PC-3 (cell line): ENCODE measurements around the gene PSORS1C1. TPM values are rescaled to one million over a fixed set of nuclear protein-coding genes. Genes with fewer than 3 reads are reported as not detected.
"Not testable (repeated sequence)": the region's sequence is repeated elsewhere in the genome, so short reads cannot be mapped to it uniquely, and the experiment has no call there.

Source experiments
- ATAC-seq: fragments of 200-7000 bp; cut with Tn5 transposase; 2 replicates; pipeline ENCODE4 v1.9.1; 2020; ENCODE audit warnings: mild to moderate bottlenecking, moderate library complexity
- BruUV-seq: library from RNA; stranded (reverse); fragments of 400-500 nt; replicated peaks from 2 replicates; lab custom pipeline; 2021; lab: Mats Ljungman, UMichigan
- CTCF ChIA-PET: fragments of 300-600 bp; sonication (Branson Sonifier 250); formaldehyde crosslinking; loops from one replicate; lab custom pipeline; 2022; ENCODE audit warnings: antibody characterized with exemption; lab: Charles Lee
- POLR2A ChIA-PET: fragments of 300-600 bp; sonication (Branson Sonifier 250); formaldehyde crosslinking; loops from one replicate; lab custom pipeline; 2022; ENCODE audit warnings: antibody characterized with exemption; ENCODE audit not compliant: unreplicated experiment; lab: Charles Lee
- DNase-seq: peaks from one replicate; pipeline ENCODE4 v3.0.0-alpha.2; 2015
- H2AFZ ChIP-seq: fragments of 300-600 bp; sonication (generic); 2 replicates; pipeline ENCODE4 v1.6.0; 2016; ENCODE audit warnings: antibody characterized with exemption, low read length
- H3F3A ChIP-seq: fragments of 300-600 bp; sonication (generic); one replicate; pipeline ENCODE4 v1.6.0; 2017; ENCODE audit warnings: antibody characterized with exemption, low read length, control low read depth, mild to moderate bottlenecking; ENCODE audit not compliant: unreplicated experiment
- H3K27ac ChIP-seq: fragments of 300-600 bp; sonication (generic); 2 replicates; pipeline ENCODE4 v1.5.1; 2016; ENCODE audit warnings: mild to moderate bottlenecking, low read length
- H3K27me3 ChIP-seq: fragments of 300-600 bp; sonication (generic); 2 replicates; pipeline ENCODE4 v1.6.1; 2016; ENCODE audit warnings: low read length, mixed read lengths
- H3K36me3 ChIP-seq: fragments of 300-600 bp; sonication (generic); 2 replicates; pipeline ENCODE4 v1.6.1; 2016; ENCODE audit warnings: low read depth, mixed run types, low read length, mixed read lengths
- H3K4me1 ChIP-seq: fragments of 300-600 bp; sonication (generic); 2 replicates; pipeline ENCODE4 v1.5.1; 2016; ENCODE audit warnings: low read length; ENCODE audit not compliant: insufficient read depth
- H3K4me2 ChIP-seq: fragments of 300-600 bp; sonication (generic); 2 replicates; pipeline ENCODE4 v1.6.0; 2016; ENCODE audit warnings: low read length
- H3K4me3 ChIP-seq: fragments of 300-600 bp; sonication (generic); 2 replicates; pipeline ENCODE4 v1.5.1; 2016; ENCODE audit warnings: mild to moderate bottlenecking, low read length, mixed read lengths
- H3K79me2 ChIP-seq: fragments of 300-600 bp; sonication (generic); 2 replicates; pipeline ENCODE4 v1.6.1; 2017; ENCODE audit warnings: low read length, mixed read lengths
- H3K9ac ChIP-seq: fragments of 300-600 bp; sonication (generic); 2 replicates; pipeline ENCODE4 v1.6.0; 2016; ENCODE audit warnings: mild to moderate bottlenecking, low read length
- H3K9me2 ChIP-seq: fragments of 300-600 bp; sonication (generic); replicated peaks from 2 replicates; pipeline ENCODE4 v1.6.1; 2016; ENCODE audit warnings: mixed run types, low read length, mixed read lengths
- H3K9me3 ChIP-seq: fragments of 300-600 bp; sonication (generic); 2 replicates; pipeline ENCODE4 v1.6.1; 2016; ENCODE audit warnings: low read length, mixed read lengths
- H4K20me1 ChIP-seq: fragments of 300-600 bp; sonication (generic); 2 replicates; pipeline ENCODE4 v1.6.1; 2016; ENCODE audit warnings: low read length, mixed read lengths
- CTCF ChIP-seq: fragments of 300-600 bp; sonication (generic); conservative IDR thresholded peaks from 2 replicates; pipeline ENCODE4 v1.5.1; 2017; ENCODE audit warnings: antibody characterized with exemption, low read depth, mild to moderate bottlenecking, low read length
- EZH2 ChIP-seq: fragments of 300-600 bp; sonication (generic); IDR thresholded peaks from one replicate; pipeline ENCODE4 v1.6.1; 2017; ENCODE audit warnings: antibody characterized with exemption, mild to moderate bottlenecking, low read length; ENCODE audit not compliant: unreplicated experiment
- EZH2phosphoT487 ChIP-seq: fragments of 300-600 bp; sonication (generic); IDR thresholded peaks from 2 replicates; pipeline ENCODE4 v1.6.1; 2018; ENCODE audit warnings: mild to moderate bottlenecking, antibody characterized with exemption, low read length, borderline replicate concordance
- intact Hi-C: fragments of 100-400 bp; cut with micrococcal nuclease; formaldehyde crosslinking; loops from 2 replicates; pipeline ENCODE4 v1.9.0; 2023
- total RNA-seq: library from RNA; depleted of rRNA; stranded (reverse); fragments of >200 nt; gene quantifications from 2 replicates; pipeline ENCODE4 v1.2.3, GENCODE V29; 2014; rRNA removed

Gene PSORS1C1
- total RNA-seq, 1 experiment from 2014 or later, result 2.0 TPM

DNA sequence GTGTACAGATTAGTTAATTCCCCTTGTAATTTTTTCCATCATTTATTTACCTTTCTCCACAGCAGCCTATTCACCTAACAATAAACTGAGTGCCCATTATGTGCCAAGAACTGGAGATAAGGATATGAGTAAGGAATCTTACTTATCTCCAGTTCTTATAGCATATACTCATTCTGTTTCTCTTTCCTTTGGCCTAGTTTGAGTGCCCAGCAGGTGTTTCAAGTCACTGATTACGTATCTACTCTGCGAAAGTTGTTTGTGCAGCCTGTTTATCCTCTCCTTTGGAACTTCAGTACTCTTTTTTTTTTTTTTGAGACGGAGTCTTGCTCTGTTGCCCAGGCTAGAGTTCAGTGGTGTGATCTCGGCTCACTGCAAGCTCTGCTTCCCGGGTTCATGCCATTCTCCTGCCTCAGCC lies 73.2 kb downstream of the PSORS1C1 start:
- Histone ChIP-seq H3K9ac (no peak overlapping the region), H2AFZ (no peak overlapping the region), H3K27ac (no peak overlapping the region), H3K4me1 (no peaks in the 10 kb centered on the region), H3F3A (no peaks in the 10 kb centered on the region), H4K20me1 (no peaks in the 10 kb centered on the region), H3K79me2 (no peaks in the 10 kb centered on the region), H3K27me3 (no peaks in the 10 kb centered on the region), H3K9me2 (no peaks in the 10 kb centered on the region), H3K9me3 (no peaks in the 10 kb centered on the region), H3K36me3 (no peaks in the 10 kb centered on the region), H3K4me3 (no peak overlapping the region), H3K4me2 (no peak overlapping the region)
- DNase-seq (peak; percentile 33), ATAC-seq (peak; percentile 59)
- TF ChIP-seq CTCF (no peak), EZH2 (no peak), EZH2phosphoT487 (no peak)
- no TSS peak for BruUV-seq
- intact Hi-C loops, result no loop called here
- CTCF ChIA-PET, result no interaction called here
- POLR2A ChIA-PET, result interaction anchor here (0.6 kb wide), 1 partner anchor 211 kb away, joined by 3 read pairs; no protein-coding TSS in a partner anchor

DNA sequence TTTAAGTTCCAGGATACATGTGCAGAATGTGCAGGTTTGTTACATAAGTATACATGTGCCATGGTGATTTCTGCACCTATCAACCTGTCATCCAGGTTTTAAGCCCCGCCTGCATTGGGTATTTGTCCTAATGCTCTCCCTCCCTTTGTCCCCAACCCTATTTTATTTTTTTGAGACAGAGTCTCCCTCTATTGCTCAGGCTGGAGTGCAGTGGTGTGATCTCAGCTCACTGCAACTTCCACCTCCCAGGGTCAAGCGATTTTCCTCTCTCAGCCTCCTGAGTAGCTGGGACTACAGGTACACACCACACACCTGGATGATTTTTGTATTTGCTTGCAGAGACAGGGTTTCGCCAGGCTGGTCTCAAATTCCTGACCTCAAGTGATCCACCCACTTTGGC lies 74.6 kb downstream of the PSORS1C1 start:
- intact Hi-C loops, H3K79me2 ChIP-seq, H3K27ac ChIP-seq, POLR2A ChIA-PET, ATAC-seq, BruUV-seq, H3K9ac ChIP-seq, H3K4me2 ChIP-seq, DNase-seq, H3K9me2 ChIP-seq, H3F3A ChIP-seq, H4K20me1 ChIP-seq, H3K36me3 ChIP-seq, H2AFZ ChIP-seq, CTCF ChIA-PET, H3K27me3 ChIP-seq, H3K9me3 ChIP-seq, H3K4me1 ChIP-seq, H3K4me3 ChIP-seq: not testable (repeated sequence)

Other genes with a start within 250 kb of the PSORS1C1 start
- gene DDR1, start 230.3 kb upstream of the PSORS1C1 start, total RNA-seq, result 108 and 144 TPM in 2 replicates
- gene GTF2H4, start 206.6 kb upstream of the PSORS1C1 start, total RNA-seq, result 21.7 and 28.7 TPM in 2 replicates
- gene VARS2, start 200.6 kb upstream of the PSORS1C1 start, total RNA-seq, result 66.5 and 87.8 TPM in 2 replicates
- gene SFTA2, start 182.6 kb upstream of the PSORS1C1 start, total RNA-seq, result not detected in 2 replicates
- gene MUCL3, start 173.8 kb upstream of the PSORS1C1 start, total RNA-seq, result 0.04 TPM in 1 of 2 replicates, not detected in the other
- not detected in 2 replicates for gene MUC21, start 131.1 kb upstream of the PSORS1C1 start, total RNA-seq
- 0.06 TPM in 1 of 2 replicates, not detected in the other for gene MUC22, start 104.3 kb upstream of the PSORS1C1 start, total RNA-seq
- gene C6orf15, start 2.2 kb upstream of the PSORS1C1 start, total RNA-seq, result not detected in 2 replicates
- gene CDSN, start 5.6 kb downstream of the PSORS1C1 start, total RNA-seq, result 0.55 and 0.81 TPM in 2 replicates
- not detected in 2 replicates for gene PSORS1C2, start 24.3 kb downstream of the PSORS1C1 start, total RNA-seq
- 31.3 and 40.0 TPM in 2 replicates for gene CCHCR1, start 43.0 kb downstream of the PSORS1C1 start, total RNA-seq
- 79.0 and 88.6 TPM in 2 replicates for gene TCF19, start 43.8 kb downstream of the PSORS1C1 start, total RNA-seq
- gene POU5F1, start 55.9 kb downstream of the PSORS1C1 start, total RNA-seq, result not detected in 2 replicates
- gene HLA-C, start 157.3 kb downstream of the PSORS1C1 start, total RNA-seq, result 219 and 252 TPM in 2 replicates
- 55.4 and 168 TPM in 2 replicates for gene HLA-B, start 242.4 kb downstream of the PSORS1C1 start, total RNA-seq